Nasal cavity respiratory epithelium epithelial cell of viscerocranial mucosa (primary cell): ENCODE measurements around the gene PRR20A. TPM values are rescaled to one million over a fixed set of nuclear protein-coding genes. Genes with fewer than 3 reads are reported as not detected.

Experiments used
- total RNA-seq: library from RNA; depleted of rRNA; stranded (reverse); fragments of >200 nt; gene quantifications from 2 replicates; pipeline ENCODE4 v1.2.3, GENCODE V29; 2014

The PRR20A gene
- not detected in 2 replicates for total RNA-seq

DNA sequence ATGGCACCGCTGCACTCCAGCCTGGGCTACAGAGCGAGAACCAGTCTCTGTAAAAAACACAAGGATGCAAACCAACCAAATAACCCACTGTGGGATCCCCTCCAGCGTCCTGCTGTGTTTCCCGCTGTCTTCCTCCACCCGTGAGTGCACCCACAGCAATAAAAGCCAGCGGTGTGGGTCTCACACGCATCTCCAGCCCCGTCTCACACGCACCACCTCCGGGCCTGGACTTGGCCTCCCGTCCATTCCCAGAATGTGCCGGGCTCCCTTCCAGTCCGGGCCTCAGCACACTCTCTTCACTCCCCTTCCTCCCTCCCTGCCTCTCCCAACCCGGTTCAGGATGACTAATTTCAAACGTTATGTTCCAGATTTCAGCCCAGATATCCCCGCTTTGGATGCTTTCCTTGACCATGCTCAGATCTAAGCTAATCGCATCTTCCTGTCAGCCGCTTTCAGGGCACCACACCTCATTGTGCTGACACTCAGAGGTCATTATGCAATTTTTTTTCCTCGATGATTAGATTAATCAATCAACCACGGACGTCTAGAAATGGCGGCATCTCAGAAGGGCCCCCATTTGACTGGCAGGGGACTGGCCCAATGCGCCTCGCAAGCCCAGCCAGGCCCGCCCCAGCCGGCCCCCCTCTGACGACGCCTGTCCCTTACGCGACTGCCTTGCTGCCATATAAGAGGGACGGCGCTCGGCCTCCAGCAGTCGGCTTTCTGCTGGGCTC, at the start of gene PRR20A:
Gene PRR20A (plus strand): TSS at position 684 of the 734 bp plus-strand sequence. CDS start 387 bp downstream, outside the sequence.

DNA sequence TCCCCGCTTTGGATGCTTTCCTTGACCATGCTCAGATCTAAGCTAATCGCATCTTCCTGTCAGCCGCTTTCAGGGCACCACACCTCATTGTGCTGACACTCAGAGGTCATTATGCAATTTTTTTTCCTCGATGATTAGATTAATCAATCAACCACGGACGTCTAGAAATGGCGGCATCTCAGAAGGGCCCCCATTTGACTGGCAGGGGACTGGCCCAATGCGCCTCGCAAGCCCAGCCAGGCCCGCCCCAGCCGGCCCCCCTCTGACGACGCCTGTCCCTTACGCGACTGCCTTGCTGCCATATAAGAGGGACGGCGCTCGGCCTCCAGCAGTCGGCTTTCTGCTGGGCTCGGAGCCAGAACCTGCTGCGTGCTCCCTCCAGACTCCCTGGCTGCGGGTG, 6.5 kb downstream of the PRR20A start, which contains the start of gene PRR20B:
Gene PRR20B (plus strand): TSS at position 301 of the 400 bp plus-strand sequence. CDS start 387 bp downstream, outside the sequence.

DNA sequence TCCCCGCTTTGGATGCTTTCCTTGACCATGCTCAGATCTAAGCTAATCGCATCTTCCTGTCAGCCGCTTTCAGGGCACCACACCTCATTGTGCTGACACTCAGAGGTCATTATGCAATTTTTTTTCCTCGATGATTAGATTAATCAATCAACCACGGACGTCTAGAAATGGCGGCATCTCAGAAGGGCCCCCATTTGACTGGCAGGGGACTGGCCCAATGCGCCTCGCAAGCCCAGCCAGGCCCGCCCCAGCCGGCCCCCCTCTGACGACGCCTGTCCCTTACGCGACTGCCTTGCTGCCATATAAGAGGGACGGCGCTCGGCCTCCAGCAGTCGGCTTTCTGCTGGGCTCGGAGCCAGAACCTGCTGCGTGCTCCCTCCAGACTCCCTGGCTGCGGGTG, 13.0 kb downstream of the PRR20A start, which contains the start of gene PRR20C:
Gene PRR20C (plus strand): TSS at position 301 of the 400 bp plus-strand sequence. CDS start 387 bp downstream, outside the sequence.

DNA sequence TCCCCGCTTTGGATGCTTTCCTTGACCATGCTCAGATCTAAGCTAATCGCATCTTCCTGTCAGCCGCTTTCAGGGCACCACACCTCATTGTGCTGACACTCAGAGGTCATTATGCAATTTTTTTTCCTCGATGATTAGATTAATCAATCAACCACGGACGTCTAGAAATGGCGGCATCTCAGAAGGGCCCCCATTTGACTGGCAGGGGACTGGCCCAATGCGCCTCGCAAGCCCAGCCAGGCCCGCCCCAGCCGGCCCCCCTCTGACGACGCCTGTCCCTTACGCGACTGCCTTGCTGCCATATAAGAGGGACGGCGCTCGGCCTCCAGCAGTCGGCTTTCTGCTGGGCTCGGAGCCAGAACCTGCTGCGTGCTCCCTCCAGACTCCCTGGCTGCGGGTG, 19.6 kb downstream of the PRR20A start, which contains the start of gene PRR20D:
Gene PRR20D (plus strand): TSS at position 301 of the 400 bp plus-strand sequence. CDS start 387 bp downstream, outside the sequence.

DNA sequence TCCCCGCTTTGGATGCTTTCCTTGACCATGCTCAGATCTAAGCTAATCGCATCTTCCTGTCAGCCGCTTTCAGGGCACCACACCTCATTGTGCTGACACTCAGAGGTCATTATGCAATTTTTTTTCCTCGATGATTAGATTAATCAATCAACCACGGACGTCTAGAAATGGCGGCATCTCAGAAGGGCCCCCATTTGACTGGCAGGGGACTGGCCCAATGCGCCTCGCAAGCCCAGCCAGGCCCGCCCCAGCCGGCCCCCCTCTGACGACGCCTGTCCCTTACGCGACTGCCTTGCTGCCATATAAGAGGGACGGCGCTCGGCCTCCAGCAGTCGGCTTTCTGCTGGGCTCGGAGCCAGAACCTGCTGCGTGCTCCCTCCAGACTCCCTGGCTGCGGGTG, 26.2 kb downstream of the PRR20A start, which contains the start of gene PRR20E:
Gene PRR20E (plus strand): TSS at position 301 of the 400 bp plus-strand sequence. CDS start 387 bp downstream, outside the sequence.

Other genes with a start within 250 kb of the PRR20A start
- gene PRR20B, start 6.6 kb downstream of the PRR20A start, total RNA-seq: not detected in 2 replicates
- gene PRR20C, start 13.1 kb downstream of the PRR20A start, total RNA-seq: not detected in 2 replicates
- not detected in 2 replicates for gene PRR20D, start 19.7 kb downstream of the PRR20A start, total RNA-seq
- gene PRR20E, start 26.3 kb downstream of the PRR20A start, total RNA-seq: not detected in 2 replicates